Lower leg skin (tissue), 3 donors: Measurements from ENCODE around the gene MRM2.

Experiments
- POLR2A ChIP-seq, 2 donors: fragments of 450-650 bp; IDR thresholded peaks; one replicate each; pipeline ENCODE4 v1.6.1; 2016 to 2017; ENCODE audit warnings: antibody characterized with exemption in 2 of 2, mild to moderate bottlenecking in 1 of 2, moderate library complexity in 1 of 2
- TF ChIP-seq, protein P1 (sequence below), 3 donors: fragments of 450-650 bp; IDR thresholded peaks; one replicate each; pipeline ENCODE4 v1.5.1; 2016; ENCODE audit warnings: antibody characterized with exemption in 3 of 3, mild to moderate bottlenecking in 3 of 3, moderate library complexity in 2 of 3

DNA sequence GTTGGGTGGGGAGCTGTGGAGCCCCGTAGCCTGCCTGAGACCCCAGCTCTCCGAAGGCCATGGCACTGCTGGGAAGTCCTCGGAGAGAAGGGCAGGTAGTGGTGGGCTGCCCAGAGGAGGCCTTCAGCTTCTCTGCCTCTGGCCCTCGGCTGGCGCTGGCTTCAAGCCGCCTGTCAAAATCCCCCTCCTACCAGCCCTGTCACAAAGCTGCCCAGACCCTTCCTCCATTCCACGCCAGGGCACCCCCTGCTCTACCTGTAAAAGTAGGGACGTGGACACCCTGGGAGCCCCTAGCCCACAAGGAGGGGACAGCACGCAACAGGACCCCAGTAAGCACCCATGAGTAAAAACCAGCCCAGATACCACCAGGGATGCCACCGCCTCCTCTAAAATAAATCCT lies 40.9 kb downstream of the MRM2 start:
- TF ChIP-seq, protein P1, sequence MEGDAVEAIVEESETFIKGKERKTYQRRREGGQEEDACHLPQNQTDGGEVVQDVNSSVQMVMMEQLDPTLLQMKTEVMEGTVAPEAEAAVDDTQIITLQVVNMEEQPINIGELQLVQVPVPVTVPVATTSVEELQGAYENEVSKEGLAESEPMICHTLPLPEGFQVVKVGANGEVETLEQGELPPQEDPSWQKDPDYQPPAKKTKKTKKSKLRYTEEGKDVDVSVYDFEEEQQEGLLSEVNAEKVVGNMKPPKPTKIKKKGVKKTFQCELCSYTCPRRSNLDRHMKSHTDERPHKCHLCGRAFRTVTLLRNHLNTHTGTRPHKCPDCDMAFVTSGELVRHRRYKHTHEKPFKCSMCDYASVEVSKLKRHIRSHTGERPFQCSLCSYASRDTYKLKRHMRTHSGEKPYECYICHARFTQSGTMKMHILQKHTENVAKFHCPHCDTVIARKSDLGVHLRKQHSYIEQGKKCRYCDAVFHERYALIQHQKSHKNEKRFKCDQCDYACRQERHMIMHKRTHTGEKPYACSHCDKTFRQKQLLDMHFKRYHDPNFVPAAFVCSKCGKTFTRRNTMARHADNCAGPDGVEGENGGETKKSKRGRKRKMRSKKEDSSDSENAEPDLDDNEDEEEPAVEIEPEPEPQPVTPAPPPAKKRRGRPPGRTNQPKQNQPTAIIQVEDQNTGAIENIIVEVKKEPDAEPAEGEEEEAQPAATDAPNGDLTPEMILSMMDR (IDR thresholded peaks at IDR 0.05): no peak
- TF ChIP-seq POLR2A (IDR thresholded peaks at IDR 0.05): no peak
